ENCODE results near the gene GNAZ. TPM values are rescaled to one million over a fixed set of nuclear protein-coding genes. Genes with fewer than 3 reads are reported as not detected.

Gene GNAZ
- total RNA-seq, 1 donor from 2014 or later = 0.20 TPM

DNA sequence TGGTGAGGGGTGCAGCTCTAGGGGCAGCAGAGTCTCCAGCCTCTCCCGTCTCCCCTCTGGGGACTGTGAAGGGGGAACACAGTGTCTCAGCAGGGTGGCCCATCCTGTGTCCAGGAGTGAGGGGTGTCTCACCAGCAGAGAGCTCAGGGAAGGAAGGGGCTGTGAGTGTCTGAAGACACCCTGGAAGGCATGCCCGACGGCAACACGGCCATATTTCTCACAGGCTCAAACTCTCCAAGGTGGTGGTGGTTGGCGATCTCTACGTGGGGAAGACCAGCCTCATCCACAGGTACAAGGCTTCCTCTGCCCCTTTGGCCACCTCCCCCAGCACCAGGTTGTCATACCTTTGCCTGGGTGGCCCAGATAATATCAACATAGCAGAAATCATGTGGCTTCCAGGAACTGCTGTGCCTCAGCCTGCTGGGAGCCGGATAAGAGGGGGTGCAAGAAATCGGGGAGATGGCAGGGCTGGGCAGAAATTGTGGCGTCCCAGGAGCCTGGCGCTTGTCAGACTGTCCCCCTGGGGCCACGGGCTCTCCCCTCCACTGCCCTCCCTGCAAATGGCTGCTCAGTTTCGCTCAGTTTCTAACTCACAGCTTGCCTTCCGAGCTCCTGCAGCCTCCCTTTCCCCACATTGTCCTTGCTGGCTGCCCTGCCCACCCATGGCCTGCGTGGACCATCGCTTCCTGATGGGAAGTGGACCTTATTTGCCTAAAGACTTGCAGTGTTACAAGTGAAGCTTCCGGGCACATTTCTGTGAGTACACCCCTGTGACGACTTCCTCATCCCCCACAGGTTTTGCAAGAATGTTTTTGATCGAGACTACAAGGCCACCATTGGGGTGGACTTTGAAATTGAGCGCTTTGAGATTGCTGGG, 82.2 kb downstream of the GNAZ start:
- no peak for DNase-seq (ENCODE audit: low read depth in 2 of 2)

DNA sequence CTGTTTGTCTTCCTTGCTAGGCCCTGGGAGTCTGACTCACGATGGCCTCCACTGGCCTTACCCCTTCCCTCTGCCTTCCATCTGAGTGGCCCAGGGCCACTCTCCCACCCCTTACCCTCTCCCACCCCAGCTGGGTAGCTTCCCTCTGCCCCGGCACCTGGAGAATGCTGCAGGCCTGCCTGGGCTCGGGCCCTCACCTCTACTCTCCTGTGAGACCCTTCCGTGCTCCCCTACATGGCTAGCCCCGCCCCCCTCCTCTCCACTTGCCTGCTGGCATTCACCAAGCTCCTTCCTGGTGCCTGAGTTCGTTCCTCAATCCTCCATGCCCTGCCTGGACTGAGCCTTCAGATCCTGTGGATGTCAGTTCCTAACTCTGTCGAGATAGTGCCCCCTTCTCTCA, 83.7 kb downstream of the GNAZ start:
- DNase-seq (ENCODE audit: low read depth in 2 of 2) = no peak

DNA sequence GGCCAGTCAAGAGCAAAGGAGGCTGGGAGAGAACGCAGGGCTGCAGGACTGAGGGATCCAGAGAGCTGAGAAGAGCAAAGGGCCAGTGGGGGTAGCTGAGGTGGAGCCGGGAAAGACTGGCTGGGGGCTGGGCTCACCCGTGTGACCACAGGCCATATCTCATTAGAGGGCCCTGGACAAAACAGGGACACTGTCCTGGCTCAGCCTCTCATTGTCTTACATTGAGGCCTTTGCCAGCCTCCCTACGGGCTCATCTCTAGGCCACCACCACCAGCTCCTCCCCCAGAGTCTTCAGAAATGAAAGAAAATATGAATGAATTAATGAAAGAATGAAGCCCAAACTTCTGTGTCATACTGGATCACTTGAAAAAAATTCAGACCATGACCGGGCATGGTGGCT, 84.1 kb downstream of the GNAZ start:
- DNase-seq (ENCODE audit: low read depth in 2 of 2) = no peak

DNA sequence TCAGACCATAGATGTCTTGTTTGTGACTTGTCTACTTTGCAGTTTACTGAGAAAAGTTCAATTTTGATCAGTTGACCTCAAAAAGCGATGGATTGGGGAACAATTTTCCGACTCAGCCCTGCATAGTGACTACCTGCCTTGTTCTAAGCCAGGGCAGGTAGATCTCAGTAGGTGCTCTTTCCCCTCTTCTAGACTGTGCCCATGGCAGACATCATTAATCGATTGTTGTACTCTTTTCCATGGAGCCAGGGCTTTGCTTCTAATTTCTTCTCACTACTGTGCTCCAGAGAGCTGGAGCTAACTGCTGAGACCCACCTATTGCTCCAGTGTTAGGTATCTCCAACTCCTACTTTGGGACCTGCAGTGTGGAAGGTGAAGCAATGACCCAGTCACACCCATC, 84.8 kb downstream of the GNAZ start:
- no peak for DNase-seq (ENCODE audit: low read depth in 2 of 2)

DNA sequence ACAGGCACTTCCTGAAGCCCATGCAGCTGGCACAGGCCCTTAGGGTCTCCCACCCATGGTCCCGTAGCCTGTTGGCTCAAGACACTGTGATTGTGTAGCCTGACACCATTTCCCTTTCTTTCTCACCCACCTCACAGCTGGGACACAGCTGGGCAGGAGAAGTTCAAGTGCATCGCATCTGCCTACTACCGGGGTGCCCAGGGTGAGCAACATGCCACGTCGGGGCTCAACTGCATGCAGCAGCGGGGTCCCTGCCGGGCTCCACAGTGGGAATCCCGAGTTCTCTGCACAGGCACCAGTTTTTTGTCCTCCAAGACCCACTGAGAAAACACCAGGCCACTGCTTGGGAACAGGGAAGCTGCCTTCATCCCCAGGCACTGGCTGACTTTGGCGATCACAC, 85.5 kb downstream of the GNAZ start:
- DNase-seq (ENCODE audit: low read depth in 2 of 2) = no peak

DNA sequence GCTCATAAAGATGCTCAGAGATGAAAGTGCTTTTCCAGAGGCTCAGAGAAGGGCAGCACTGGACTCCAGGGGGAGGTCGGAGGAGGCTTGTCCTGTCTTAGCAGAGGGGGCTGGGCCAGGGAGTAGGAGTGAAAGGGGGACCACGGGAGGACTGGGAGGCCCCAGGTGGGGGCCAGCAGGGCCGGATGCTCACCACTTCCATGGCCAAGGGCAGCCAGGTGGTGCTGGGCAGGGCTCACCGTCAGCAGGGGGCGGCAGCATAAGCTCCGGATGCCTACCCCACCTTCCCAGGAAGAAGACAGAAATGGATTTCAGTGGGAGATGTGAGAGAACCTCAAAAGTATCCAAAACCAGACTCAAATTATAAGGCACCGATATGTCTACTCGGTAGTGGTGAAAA, 86.0 kb downstream of the GNAZ start:
- no peak for DNase-seq (ENCODE audit: low read depth in 2 of 2)

DNA sequence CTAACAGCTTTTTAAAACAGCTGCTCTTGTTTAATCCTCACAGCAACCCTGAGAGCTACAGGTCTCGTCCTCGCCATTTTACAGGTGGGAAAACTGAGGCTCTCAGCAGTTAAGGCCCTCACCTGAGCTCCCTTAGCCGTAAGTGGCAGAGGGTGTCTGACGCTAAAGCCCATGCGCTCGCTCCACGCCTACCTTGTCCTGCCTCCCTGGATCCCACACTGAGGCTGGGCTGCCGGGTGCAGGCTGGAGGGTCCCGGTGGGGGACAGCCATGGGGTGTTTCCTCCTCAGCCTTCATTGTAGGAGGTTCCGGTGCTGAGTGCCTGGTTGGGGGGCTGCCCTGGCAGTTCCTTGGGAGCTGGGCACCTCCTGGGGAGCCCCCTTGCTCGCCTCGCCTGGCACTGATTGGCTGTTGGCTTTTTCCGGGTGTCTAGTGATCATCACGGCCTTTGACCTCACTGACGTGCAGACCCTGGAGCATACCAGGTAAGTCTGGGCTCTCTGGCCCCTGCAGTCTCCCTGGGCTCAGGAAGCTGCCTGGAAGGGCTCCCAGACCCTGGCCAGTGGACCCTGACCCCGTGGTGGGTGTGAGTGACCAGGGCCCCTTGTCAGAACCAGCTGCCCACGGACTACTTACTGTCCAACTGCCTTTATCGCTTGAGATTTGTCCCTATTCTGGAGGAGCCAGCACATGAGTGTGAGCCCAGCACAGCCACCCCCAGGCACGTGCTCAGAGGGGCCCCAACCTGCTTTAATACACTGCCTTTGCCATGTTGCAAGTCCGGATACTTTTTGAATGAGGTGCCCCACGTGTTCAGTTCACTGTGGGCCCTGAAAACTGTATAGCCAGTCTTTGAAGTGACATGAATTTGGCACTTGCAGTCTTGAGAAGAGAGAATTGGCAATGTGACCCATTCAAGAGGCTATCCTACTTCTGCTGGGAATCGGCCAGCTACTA, 87.5 kb downstream of the GNAZ start:
- no peak for DNase-seq (ENCODE audit: low read depth in 2 of 2)

DNA sequence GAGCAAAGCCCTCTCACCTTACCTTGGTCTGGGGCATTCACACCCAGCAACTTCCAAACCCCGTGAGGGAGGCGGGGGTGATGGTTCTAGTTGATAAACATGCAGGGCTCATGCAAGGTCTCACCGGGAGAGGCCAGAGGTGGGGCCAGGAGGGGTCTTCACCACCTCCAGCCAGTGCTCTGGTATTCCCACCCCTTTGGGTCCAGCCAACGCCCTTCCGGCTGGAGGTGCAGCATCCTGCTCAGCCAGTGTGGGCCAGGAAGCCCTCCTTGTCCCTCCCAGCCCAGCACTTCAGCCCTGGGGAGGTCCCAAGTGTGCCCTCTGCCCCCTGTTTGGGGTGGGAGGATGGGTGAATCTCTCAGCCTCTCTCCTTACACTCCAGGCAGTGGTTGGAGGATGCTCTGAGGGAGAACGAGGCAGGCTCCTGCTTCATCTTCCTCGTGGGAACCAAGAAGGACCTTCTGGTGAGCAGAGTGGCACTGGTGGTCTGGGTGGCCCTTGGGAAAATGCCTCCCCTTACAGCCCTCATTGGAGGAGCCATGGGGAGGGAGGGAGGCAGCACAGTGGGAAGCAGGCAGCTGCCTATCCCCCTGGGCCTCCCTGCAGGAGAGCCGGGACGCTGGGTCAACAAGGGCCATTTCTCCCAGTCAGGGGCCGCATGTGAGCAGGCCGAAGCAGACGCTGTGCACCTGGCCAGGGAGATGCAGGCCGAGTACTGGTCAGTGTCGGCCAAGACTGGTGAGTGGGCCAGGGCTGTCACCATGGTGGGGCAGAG, 88.4 kb downstream of the GNAZ start:
- DNase-seq (ENCODE audit: low read depth in 2 of 2) = no peak

DNA sequence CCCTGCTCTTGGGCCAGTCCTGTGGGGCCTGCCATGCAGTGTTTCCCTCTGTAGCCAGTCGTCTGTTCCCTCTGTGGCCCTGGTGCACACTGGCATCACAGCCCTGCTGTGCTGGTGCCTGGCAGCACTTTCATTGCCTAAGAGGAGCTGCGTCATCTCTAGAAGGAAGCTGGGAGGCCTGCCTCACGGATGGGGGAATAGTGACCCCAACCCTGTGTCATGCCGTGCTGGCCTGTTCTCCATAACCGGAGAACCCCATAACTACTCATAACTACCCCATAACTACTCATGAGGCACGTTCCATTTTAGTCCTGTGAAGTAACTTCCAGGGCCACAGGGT, 88.9 kb downstream of the GNAZ start:
- DNase-seq (ENCODE audit: low read depth in 2 of 2) = no peak

DNA sequence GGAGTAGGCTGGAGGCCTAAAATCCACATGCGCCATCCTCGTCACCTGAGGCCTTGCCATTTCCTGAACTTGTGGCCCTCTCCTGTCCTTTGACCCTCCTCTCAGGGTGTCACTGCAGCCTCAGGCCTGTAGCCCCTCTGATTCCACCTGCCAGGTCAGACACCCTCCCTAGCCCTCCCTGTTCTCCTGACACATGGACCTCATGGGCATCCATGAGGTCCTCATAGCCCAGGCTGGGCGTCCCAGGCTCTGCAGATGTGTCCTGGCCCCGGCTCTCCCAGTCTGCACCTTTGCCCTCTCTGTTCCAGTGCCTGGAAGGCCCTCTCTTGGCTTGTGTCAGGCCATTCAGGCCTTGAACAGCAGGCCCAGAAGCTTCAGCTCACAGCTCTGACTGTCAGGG, 90.7 kb downstream of the GNAZ start:
- no peak for DNase-seq (ENCODE audit: low read depth in 2 of 2)

DNA sequence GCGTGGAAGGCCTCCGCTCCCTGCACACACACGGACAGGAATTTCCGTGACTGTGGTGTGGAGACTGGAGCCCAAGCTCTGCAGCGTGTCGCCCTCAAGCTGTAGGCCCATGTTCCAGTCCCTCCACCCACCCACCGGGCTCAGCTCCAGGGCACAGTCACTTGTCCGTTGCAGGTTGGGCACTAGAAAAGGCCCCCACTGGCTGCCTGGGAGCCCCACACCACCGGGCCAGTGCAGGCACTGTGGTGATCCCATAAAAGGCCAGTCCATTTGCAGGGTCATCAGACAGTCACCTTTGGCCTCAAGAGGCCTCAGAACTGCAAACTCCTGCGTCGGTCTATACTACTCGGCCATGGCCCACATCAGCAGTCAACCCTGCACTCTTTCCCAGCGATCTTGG, 91.3 kb downstream of the GNAZ start:
- no peak for DNase-seq (ENCODE audit: low read depth in 2 of 2)

DNA sequence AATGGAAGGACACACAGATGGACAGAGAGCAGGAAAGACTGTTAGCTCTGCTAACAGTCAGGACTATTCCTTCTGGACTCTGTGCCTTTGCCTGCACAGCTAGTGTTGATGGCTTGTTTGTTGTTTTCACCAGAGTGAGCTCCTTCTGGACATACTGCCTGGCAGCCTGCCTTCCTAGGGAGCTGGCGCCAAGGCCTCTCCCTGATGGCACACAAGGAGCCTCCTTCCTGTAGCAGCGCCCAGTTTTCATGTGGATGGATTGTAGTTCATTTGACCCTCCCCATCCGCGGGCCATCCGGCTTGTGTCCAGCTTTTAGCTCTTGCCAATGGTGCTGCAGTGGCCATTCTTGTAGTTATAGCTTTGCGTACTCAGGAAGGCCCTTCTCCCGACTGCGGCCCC, 93.3 kb downstream of the GNAZ start:
- DNase-seq (ENCODE audit: low read depth in 2 of 2) = no peak

DNA sequence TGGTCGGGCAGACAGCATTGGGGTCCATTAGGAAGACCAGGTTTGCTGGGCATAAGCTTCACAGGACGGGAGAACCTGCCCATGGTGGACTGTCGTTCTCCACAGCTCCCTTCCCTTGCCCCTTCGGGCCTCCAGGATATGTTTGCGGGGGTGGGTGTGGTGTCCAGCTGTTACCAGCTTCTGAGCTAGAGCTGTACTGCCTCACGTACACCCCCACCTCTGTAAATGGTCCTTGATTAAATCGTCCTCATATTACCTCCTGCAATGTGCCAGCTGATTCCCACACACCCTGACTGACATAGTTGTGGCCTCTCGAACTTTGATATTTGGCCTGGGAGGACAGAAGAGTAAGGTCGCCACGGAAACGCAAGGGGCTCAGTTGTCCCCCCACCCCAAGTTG, 93.8 kb downstream of the GNAZ start:
- DNase-seq (ENCODE audit: low read depth in 2 of 2) = no peak

DNA sequence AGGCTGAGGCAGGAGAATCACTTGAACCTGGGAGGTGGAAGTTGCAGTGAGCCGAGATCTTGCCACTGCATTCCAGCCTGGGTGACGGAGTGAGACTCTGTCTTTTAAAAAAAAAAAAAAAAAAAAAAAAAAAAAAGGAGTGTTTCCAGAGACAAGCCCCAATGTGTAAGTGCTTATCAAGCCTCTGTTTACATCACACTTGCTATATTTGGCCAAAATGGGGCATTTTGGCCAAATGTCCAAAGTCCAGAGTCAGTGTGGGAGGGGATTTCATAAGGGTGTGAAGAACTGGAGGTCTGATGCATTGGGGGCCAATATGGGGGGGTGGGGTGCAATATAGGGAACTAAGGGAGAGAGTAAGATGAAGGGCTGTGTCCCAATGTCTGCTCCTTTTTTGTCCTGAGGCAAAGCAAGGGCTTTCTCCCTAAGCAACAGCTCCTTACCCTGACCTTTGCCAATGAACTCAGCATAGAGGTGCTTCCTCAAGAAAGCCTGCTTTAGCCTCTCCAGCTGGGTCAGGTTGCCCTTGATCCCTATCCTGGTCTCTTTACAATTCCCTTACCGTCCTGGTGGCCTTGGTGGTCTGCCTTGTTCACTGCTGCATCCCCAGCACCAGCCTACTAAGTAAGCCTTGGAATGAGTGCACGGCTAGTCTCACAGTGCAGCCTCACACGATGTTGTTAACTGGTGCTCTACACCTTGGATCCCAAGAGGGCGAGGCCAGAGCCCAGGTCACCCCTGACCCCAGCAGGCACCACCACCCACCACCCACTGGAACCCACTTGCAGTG, 95.9 kb downstream of the GNAZ start:
- no peak for DNase-seq (ENCODE audit: low read depth in 2 of 2)

DNA sequence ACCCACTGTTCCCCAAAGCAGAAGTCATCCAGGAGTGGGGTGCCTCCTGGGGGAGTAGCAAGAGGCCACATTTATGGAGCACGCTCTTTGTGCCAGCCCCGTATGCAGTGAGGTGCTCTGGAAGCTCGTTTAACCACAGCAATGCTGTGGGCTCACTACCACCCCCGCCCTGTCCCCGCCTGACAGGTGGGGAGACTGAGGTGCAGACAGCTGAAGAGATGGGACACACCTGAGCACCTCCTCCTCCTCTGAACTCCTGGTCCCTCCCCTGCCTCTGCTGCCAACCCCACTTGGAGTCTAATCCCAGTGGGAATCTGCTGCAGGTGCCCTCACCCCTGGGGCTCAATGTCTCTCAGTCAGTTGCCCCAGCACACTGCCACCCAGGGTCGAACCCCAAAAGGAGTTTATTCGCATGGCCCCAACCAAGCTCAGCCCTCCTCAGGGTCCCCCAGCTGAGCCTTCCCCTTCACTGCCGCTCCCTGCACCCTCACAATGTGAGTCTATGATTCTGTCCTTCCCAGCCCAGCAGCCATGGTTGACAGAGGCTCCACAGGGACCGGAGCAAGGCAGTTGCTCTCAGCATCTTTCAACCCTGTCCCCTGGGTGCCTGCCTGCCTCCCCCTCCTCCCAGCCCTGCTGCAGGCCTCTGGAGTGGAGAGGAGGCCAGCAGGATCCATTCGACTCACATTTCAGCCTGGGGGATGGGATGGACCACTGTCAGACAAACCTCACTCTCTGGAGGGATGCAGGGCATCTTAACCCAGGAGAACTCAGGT, 96.7 kb downstream of the GNAZ start:
- DNase-seq (ENCODE audit: low read depth in 2 of 2) = no peak

DNA sequence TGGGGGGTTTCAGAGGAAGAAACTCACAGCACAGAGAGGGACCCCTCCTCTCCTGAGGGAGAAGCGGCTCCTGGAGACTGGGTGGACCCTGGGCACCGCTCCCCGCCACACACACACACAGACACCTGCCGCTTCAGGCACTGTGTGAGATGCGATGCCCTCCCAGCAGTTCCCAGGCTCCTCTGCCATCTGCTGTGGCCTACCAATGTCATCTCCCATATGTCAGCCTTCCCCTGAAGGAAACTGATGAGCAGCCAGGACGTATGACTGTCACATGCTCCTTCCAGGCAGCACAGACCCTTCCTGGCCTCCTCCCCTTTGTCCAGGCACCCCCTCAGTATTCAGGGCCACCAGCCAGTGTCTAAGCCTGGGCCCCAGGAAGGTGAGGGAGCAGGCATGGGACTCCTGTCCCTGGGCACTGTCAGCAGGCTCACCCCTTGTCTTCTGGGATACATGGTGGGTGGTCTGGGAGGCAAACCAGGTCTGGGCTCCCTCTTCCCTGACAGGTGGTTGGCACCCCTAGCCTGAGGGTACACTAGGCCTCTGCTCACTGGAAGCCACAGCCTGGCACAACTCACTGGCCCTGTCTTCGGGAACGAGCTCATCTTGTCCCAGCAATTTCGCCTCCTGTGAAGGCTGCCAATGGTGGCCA, 98.2 kb downstream of the GNAZ start:
- DNase-seq (ENCODE audit: low read depth in 2 of 2) = no peak

DNA sequence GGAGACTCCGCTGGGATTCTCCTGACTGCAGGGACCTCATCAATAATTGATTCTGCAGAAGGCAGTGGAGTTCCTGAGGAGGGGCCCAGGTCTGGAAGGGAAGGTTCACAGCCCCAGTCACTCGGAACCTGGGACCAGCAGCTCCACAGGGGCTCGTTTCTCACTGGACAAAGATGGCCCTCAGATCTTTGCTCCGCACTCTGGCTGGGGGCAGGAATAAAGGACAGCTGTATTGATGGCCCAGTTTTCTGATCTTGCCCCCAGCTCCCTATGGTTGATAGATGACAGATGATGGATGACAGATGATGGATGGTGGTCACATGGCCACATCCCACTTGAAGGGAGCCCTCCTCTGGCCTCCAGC, 98.7 kb downstream of the GNAZ start:
- DNase-seq (ENCODE audit: low read depth in 2 of 2) = no peak

Data from lung microvascular endothelial cell (primary cell).